H1 (cell line): ENCODE measurements around the gene EYA2. TPM values are rescaled to one million over a fixed set of nuclear protein-coding genes. Genes with fewer than 3 reads are reported as not detected.

ENCODE experiments used
- CTCF ChIA-PET: fragments of 300-600 bp; sonication (Branson Sonifier 250); formaldehyde crosslinking; loops from one replicate; lab custom pipeline; 2021; ENCODE audit not compliant: partially characterized antibody; lab: Charles Lee
- POLR2A ChIA-PET: fragments of 300-600 bp; sonication (Branson Sonifier 250); formaldehyde crosslinking; loops from one replicate; lab custom pipeline; 2021; ENCODE audit warnings: inconsistent platforms; ENCODE audit not compliant: partially characterized antibody; lab: Charles Lee
- DNase-seq, 2 experiments: peaks; one replicate each; pipeline versions ENCODE4 v3.0.0 to v3.0.0-alpha.2; 2010 to 2022; ENCODE audit warnings: low spot score in 2 of 2, low read depth in 1 of 2, mixed read lengths in 1 of 2
- FAIRE-seq: peaks from 2 replicates; lab custom pipeline; 2011; peaks lifted over from hg19 to GRCh38; lab: Jason Lieb, UNC
- H2AFZ ChIP-seq: 2 replicates; pipeline ENCODE4 v1.8.1; 2012; ENCODE audit warnings: low read length, inconsistent platforms
- H2AK5ac ChIP-seq: 2 replicates; pipeline ENCODE4 v1.6.1; 2013; ENCODE audit warnings: low read depth, low read length
- H2BK120ac ChIP-seq: replicated peaks from 2 replicates; pipeline ENCODE3; 2013; ENCODE audit warnings: low read depth, low read length, inconsistent platforms
- H2BK12ac ChIP-seq: 2 replicates; pipeline ENCODE4 v1.6.1; 2013; ENCODE audit warnings: low read depth, low read length
- H2BK15ac ChIP-seq: 2 replicates; pipeline ENCODE4 v1.6.1; 2013; ENCODE audit warnings: low read length
- H2BK20ac ChIP-seq: 2 replicates; pipeline ENCODE4 v1.6.1; 2013; ENCODE audit warnings: low read length
- H2BK5ac ChIP-seq: 2 replicates; pipeline ENCODE4 v1.6.1; 2013; ENCODE audit warnings: low read depth, low read length
- H3K14ac ChIP-seq: 2 replicates; pipeline ENCODE4 v1.6.1; 2013; ENCODE audit warnings: inconsistent platforms; ENCODE audit not compliant: insufficient read length
- H3K18ac ChIP-seq: 2 replicates; pipeline ENCODE4 v1.6.1; 2013; ENCODE audit warnings: low read length; ENCODE audit errors: extremely low read depth
- H3K23ac ChIP-seq: 2 replicates; pipeline ENCODE4 v1.6.1; 2013; ENCODE audit warnings: inconsistent platforms; ENCODE audit not compliant: insufficient read length
- H3K23me2 ChIP-seq: 2 replicates; pipeline ENCODE4 v1.6.1; 2013; ENCODE audit warnings: low read depth, low read length
- H3K27ac ChIP-seq: 2 replicates; pipeline ENCODE4 v1.6.1; 2011; ENCODE audit warnings: low read depth, low read length, inconsistent platforms
- H3K27me3 ChIP-seq, 4 experiments: replicated peaks in 1 of 4; 1 replicate in 1 of 4; 2 replicates in 3 of 4; pipeline versions ENCODE4 v1.6.1 to v1.8.1; 2011 to 2013; ENCODE audit warnings: low read length in 3 of 4, mild to moderate bottlenecking in 3 of 4, inconsistent platforms in 2 of 4, mixed read lengths in 2 of 4, moderate library complexity in 1 of 4; ENCODE audit not compliant: control insufficient read depth in 3 of 4, insufficient read depth in 3 of 4; ENCODE audit errors: extremely low read depth in 1 of 4
- H3K36me3 ChIP-seq, 4 experiments: 2 replicates each; pipeline versions ENCODE4 v1.6.1 to v1.8.1; 2011 to 2013; ENCODE audit warnings: mild to moderate bottlenecking in 4 of 4, low read length in 3 of 4, moderate library complexity in 2 of 4, control low read depth in 1 of 4, inconsistent platforms in 1 of 4; ENCODE audit not compliant: insufficient read depth in 4 of 4, control insufficient read depth in 2 of 4
- H3K4ac ChIP-seq: replicated peaks from 2 replicates; pipeline ENCODE3; 2013; ENCODE audit warnings: low read length, low read depth, mixed read lengths, inconsistent platforms; ENCODE audit not compliant: insufficient read length
- H3K4me1 ChIP-seq, 4 experiments: replicated peaks in 1 of 4; 1 replicate in 1 of 4; 2 replicates in 3 of 4; pipeline versions ENCODE4 v1.6.1 to v1.8.1; 2011 to 2013; ENCODE audit warnings: low read length in 3 of 4, inconsistent platforms in 2 of 4, mixed read lengths in 1 of 4; ENCODE audit not compliant: insufficient read depth in 4 of 4, control insufficient read depth in 3 of 4
- H3K4me2 ChIP-seq, 2 experiments: 2 replicates each; pipeline versions ENCODE4 v1.6.1 to v1.8.1; 2011 to 2013; ENCODE audit warnings: low read depth in 2 of 2, low read length in 2 of 2, control low read depth in 1 of 2, inconsistent platforms in 1 of 2, mild to moderate bottlenecking in 1 of 2; ENCODE audit not compliant: insufficient read depth in 1 of 2
- H3K4me3 ChIP-seq, 4 experiments: fragments of 200-600, 300-600 bp in 1 of 4; sonication (generic), shearing (Covaris generic), sonication (Bioruptor Twin) in 1 of 4; 2 replicates each; pipeline versions ENCODE4 v1.5.1 to v1.8.1; 2011 to 2016; ENCODE audit warnings: low read length in 4 of 4, low read depth in 3 of 4, control low read depth in 2 of 4, inconsistent platforms in 2 of 4, mild to moderate bottlenecking in 2 of 4, mixed read lengths in 1 of 4, moderate library complexity in 1 of 4; ENCODE audit not compliant: insufficient read depth in 2 of 4; ENCODE audit errors: extremely low read depth in 1 of 4
- H3K56ac ChIP-seq: replicated peaks from 2 replicates; pipeline ENCODE3; 2013; ENCODE audit warnings: low read depth, mild to moderate bottlenecking, mixed read lengths, low read length, inconsistent platforms; ENCODE audit not compliant: insufficient read length
- H3K79me1 ChIP-seq: 2 replicates; pipeline ENCODE4 v1.6.1; 2013; ENCODE audit warnings: low read depth, low read length, control low read depth
- H3K79me2 ChIP-seq, 2 experiments: 2 replicates each; pipeline versions ENCODE4 v1.6.1 to v1.8.1; 2012 to 2013; ENCODE audit warnings: low read length in 2 of 2, mild to moderate bottlenecking in 2 of 2, inconsistent platforms in 1 of 2; ENCODE audit not compliant: insufficient read depth in 2 of 2, control insufficient read depth in 1 of 2
- H3K9ac ChIP-seq, 4 experiments: replicated peaks in 1 of 4; 1 replicate in 1 of 4; 2 replicates in 3 of 4; pipeline versions ENCODE4 v1.6.1 to v1.8.1; 2011 to 2013; ENCODE audit warnings: low read depth in 3 of 4, low read length in 3 of 4, control low read depth in 2 of 4, mild to moderate bottlenecking in 2 of 4, moderate library complexity in 2 of 4, inconsistent platforms in 1 of 4; ENCODE audit errors: extremely low read depth in 1 of 4
- H3K9me3 ChIP-seq, 2 experiments: 2 replicates each; pipeline versions ENCODE4 v1.6.1 to v1.8.1; 2012 to 2013; ENCODE audit warnings: mild to moderate bottlenecking in 2 of 2, moderate library complexity in 2 of 2, control low read depth in 1 of 2, inconsistent platforms in 1 of 2, low read depth in 1 of 2, low read length in 1 of 2, mixed read lengths in 1 of 2; ENCODE audit not compliant: insufficient read depth in 2 of 2
- H4K20me1 ChIP-seq, 2 experiments: replicated peaks in 1 of 2; 2 replicates each; pipeline versions ENCODE3 to v1.8.1; 2011 to 2013; ENCODE audit warnings: inconsistent platforms in 2 of 2, low read length in 2 of 2, mild to moderate bottlenecking in 1 of 2; ENCODE audit not compliant: insufficient read depth in 2 of 2, control insufficient read depth in 1 of 2
- H4K5ac ChIP-seq: 2 replicates; pipeline ENCODE4 v1.6.1; 2013; ENCODE audit warnings: low read length, low read depth, mixed read lengths, inconsistent platforms; ENCODE audit not compliant: insufficient read length
- H4K8ac ChIP-seq: 2 replicates; pipeline ENCODE4 v1.8.0; 2013; ENCODE audit warnings: mild to moderate bottlenecking, moderate library complexity, low read length, inconsistent platforms; ENCODE audit not compliant: insufficient read depth; ENCODE audit errors: extremely low read depth
- H4K91ac ChIP-seq: replicated peaks from 2 replicates; pipeline ENCODE3; 2013; ENCODE audit warnings: low read length, mixed read lengths, inconsistent platforms; ENCODE audit not compliant: insufficient read length
- CTCF ChIP-seq, 3 experiments: IDR thresholded peaks; 1 replicate in 2 of 3; 2 replicates in 1 of 3; pipeline versions ENCODE4 v1.5.1 to v1.6.1; 2011; ENCODE audit warnings: low read length in 3 of 3, mild to moderate bottlenecking in 3 of 3, inconsistent platforms in 2 of 3, low read depth in 1 of 3, moderate library complexity in 1 of 3; ENCODE audit not compliant: insufficient read depth in 1 of 3; ENCODE audit errors: control extremely low read depth in 1 of 3
- JUND ChIP-seq: IDR thresholded peaks from 2 replicates; pipeline ENCODE4 v1.6.1; 2011; ENCODE audit warnings: mild to moderate bottlenecking, improper control_type of control experiment, low read length
- KDM5A ChIP-seq: fragments of 200-600 bp; IDR thresholded peaks from 2 replicates; pipeline ENCODE4 v1.7.1; 2012; ENCODE audit warnings: mild to moderate bottlenecking, low read length, inconsistent platforms, mixed read lengths
- SP1 ChIP-seq: IDR thresholded peaks from 2 replicates; pipeline ENCODE4 v1.6.1; 2011; ENCODE audit warnings: low read depth, low read length
- SP2 ChIP-seq: IDR thresholded peaks from 2 replicates; pipeline ENCODE4 v1.6.1; 2012; ENCODE audit warnings: mild to moderate bottlenecking, low read length, inconsistent platforms
- SUZ12 ChIP-seq: fragments of 200-600 bp; sonication (generic); IDR thresholded peaks from 2 replicates; pipeline ENCODE4 v1.6.1; 2012; ENCODE audit warnings: mild to moderate bottlenecking, inconsistent platforms, low read length, moderate library complexity, mixed read lengths
- YY1 ChIP-seq: IDR thresholded peaks from 2 replicates; pipeline ENCODE4 v1.6.1; 2011; ENCODE audit warnings: low read depth, mild to moderate bottlenecking, low read length
- WGBS, 2 experiments: shearing (Covaris generic) in 1 of 2; methylation state at CpG; one replicate each; pipeline versions ENCODE4 v1.1.6 to v1.1.7; 2013 to 2015; ENCODE audit warnings: low lambda C conversion rate in 2 of 2, mixed read lengths in 2 of 2, inconsistent platforms in 1 of 2, low coverage in 1 of 2, missing lambda C conversion rate in 1 of 2; ENCODE audit not compliant: insufficient replicate concordance in 2 of 2, insufficient coverage in 1 of 2, insufficient read length in 1 of 2; ENCODE audit errors: extremely low coverage in 1 of 2, missing lambda C conversion rate in 1 of 2; 5-methylcytosine and 5-hydroxymethylcytosine counted together
- polyA plus RNA-seq, 7 experiments: library from polyadenylated mRNA; depleted of rRNA in 3 of 7; stranded (reverse) in 5 of 7; unstranded in 2 of 7; fragments of >200 nt in 5 of 7; fragments of 200-250 nt in 2 of 7; gene quantifications; 1 replicate in 5 of 7; 2 replicates in 1 of 7; 4 replicates in 1 of 7; pipeline versions ENCODE4 v1.2.1 to v1.2.3, GENCODE V29; 2011 to 2013; ENCODE audit warnings: missing spikeins in 2 of 7, mixed read lengths in 2 of 7
- total RNA-seq: library from RNA; stranded (reverse); fragmentation: NEBNext Ultra II Directional; extraction: Animal tissue kit (Norgen Biotek cat#: 25700); gene quantifications from 2 replicates; pipeline ENCODE4 v1.2.1, GENCODE V29; 2021

The EYA2 gene
- total and polyA plus RNA-seq, 2 of the 8 experiments (the other 6 are each of a cell fraction or from before 2014, with no cell fraction given): 1.6 to 1.7 TPM

- ChIA-PET CTCF (interaction anchor here (0.9 kb wide), 1 partner anchor 93 kb away, joined by 3 read pairs; no protein-coding TSS in a partner anchor), POLR2A (no interaction called here)
- peaks cover 14 to 22% of the 10 kb centered on the region in 2 experiments for H3K9me3 ChIP-seq
- no peaks in the 10 kb centered on the region for H3K36me3 ChIP-seq
- DNase-seq: no peak
- no peak overlapping the region for H2BK120ac ChIP-seq
- H3K27ac ChIP-seq: no peak overlapping the region
- no peak overlapping the region for H2AK5ac ChIP-seq
- 83% methylated on average over 3 of the region's 3 CpGs; no CpG with 5 or more reads in 1 of the 2 experiments for WGBS, 2 experiments
- no peak overlapping the region for H3K9ac ChIP-seq
- H3K56ac ChIP-seq: no peak overlapping the region
- no peaks in the 10 kb centered on the region for H4K20me1 ChIP-seq
- no peak overlapping the region for H2BK5ac ChIP-seq
- FAIRE-seq: no peak
- H2BK12ac ChIP-seq: no peak overlapping the region
- H2BK15ac ChIP-seq: no peak overlapping the region
- no peak overlapping the region for H3K4ac ChIP-seq
- H2BK20ac ChIP-seq: no peak overlapping the region
- H3K27me3 ChIP-seq: no peaks in the 10 kb centered on the region
- no peaks in the 10 kb centered on the region for H3K79me1 ChIP-seq
- H3K4me2 ChIP-seq: no peak overlapping the region
- H3K18ac ChIP-seq: no peak overlapping the region
- H4K8ac ChIP-seq: no peak overlapping the region
- H3K79me2 ChIP-seq: no peaks in the 10 kb centered on the region
- H2AFZ ChIP-seq: no peak overlapping the region
- H3K23me2 ChIP-seq: peaks cover 1% of the 10 kb centered on the region; the same call in 1 of the 2 replicates
- H4K91ac ChIP-seq: no peak overlapping the region
- no peaks in the 10 kb centered on the region for H3K4me1 ChIP-seq
- no peak overlapping the region for H3K23ac ChIP-seq
- H4K5ac ChIP-seq: no peak overlapping the region
- H3K14ac ChIP-seq: no peak overlapping the region
- H3K4me3 ChIP-seq: no peak overlapping the region
- TF ChIP-seq JUND (no peak), CTCF (IDR thresholded peaks at IDR 0.05; ENCODE audit: control extremely low read depth in 1 of 3, insufficient read depth in 1 of 3, low read depth in 1 of 3, low read length in 3 of 3) (peak in 2 of 3 experiments; percentile 33 to 39; a peak in 2 of 4 replicates), SP2 (no peak), KDM5A (no peak), SUZ12 (no peak), YY1 (no peak), SP1 (no peak)
Measured at GRCh38 chr20:47063808-47064207, 169.2 kb downstream of the EYA2 start.
